OCI-LY1 (cell line): ENCODE results near the gene SYMPK.

Experiments
- H2AFZ ChIP-seq: fragments of 200-600 bp; sonication (generic), shearing (Covaris generic); 2 replicates; pipeline ENCODE4 v1.6.0; 2014; ENCODE audit warnings: antibody characterized with exemption, mild to moderate bottlenecking, low read length
- H3F3A ChIP-seq: fragments of 200-600 bp; sonication (generic), shearing (Covaris generic); 2 replicates; pipeline ENCODE4 v1.6.0; 2014; ENCODE audit warnings: mild to moderate bottlenecking, antibody characterized with exemption, low read length, moderate library complexity; ENCODE audit not compliant: insufficient read depth
- H3K27ac ChIP-seq: fragments of 200-600 bp; sonication (generic); 2 replicates; pipeline ENCODE4 v1.5.1; 2014; ENCODE audit warnings: low read length, mixed run types, mild to moderate bottlenecking, low read depth; ENCODE audit not compliant: poor library complexity, severe bottlenecking
- H3K27me3 ChIP-seq: fragments of 200-600 bp; sonication (generic); 2 replicates; pipeline ENCODE4 v1.6.0; 2014; ENCODE audit warnings: antibody characterized with exemption, mild to moderate bottlenecking, low read length, moderate library complexity; ENCODE audit not compliant: insufficient read depth
- H3K36me3 ChIP-seq: fragments of 200-600 bp; sonication (generic); 2 replicates; pipeline ENCODE4 v1.6.1; 2014; ENCODE audit warnings: mild to moderate bottlenecking, antibody characterized with exemption, low read length, moderate library complexity, mixed read lengths; ENCODE audit not compliant: insufficient read depth
- H3K4me1 ChIP-seq: fragments of 200-600 bp; sonication (generic); 2 replicates; pipeline ENCODE4 v1.5.1; 2014; ENCODE audit warnings: mild to moderate bottlenecking, low read length, moderate library complexity; ENCODE audit not compliant: insufficient read depth, severe bottlenecking
- H3K4me2 ChIP-seq: fragments of 200-600 bp; sonication (generic), shearing (Covaris generic); 2 replicates; pipeline ENCODE4 v1.6.1; 2014; ENCODE audit warnings: low read length
- H3K4me3 ChIP-seq: fragments of 200-600 bp; sonication (generic); 2 replicates; pipeline ENCODE4 v1.5.1; 2014; ENCODE audit warnings: low read length, low read depth, mild to moderate bottlenecking, mixed read lengths; ENCODE audit not compliant: poor library complexity, severe bottlenecking
- H3K79me2 ChIP-seq: fragments of 200-600 bp; shearing (Covaris generic); 2 replicates; pipeline ENCODE4 v1.6.1; 2016; ENCODE audit warnings: mixed run types, low read length, mixed read lengths; ENCODE audit not compliant: insufficient read depth
- H3K9ac ChIP-seq: fragments of 200-600 bp; sonication (generic), shearing (Covaris generic); 2 replicates; pipeline ENCODE4 v1.6.1; 2014; ENCODE audit warnings: mild to moderate bottlenecking, low read length, mixed read lengths
- H3K9me2 ChIP-seq: fragments of 200-600 bp; sonication (generic), shearing (Covaris generic); 2 replicates; pipeline ENCODE4 v1.6.1; 2014; ENCODE audit warnings: low read depth, mild to moderate bottlenecking, low read length, mixed read lengths
- H3K9me3 ChIP-seq: fragments of 200-600 bp; shearing (Covaris generic); 2 replicates; pipeline ENCODE4 v1.6.1; 2014; ENCODE audit warnings: low read length, mixed read lengths
- H4K20me1 ChIP-seq: fragments of 200-600 bp; sonication (generic), shearing (Covaris generic); 2 replicates; pipeline ENCODE4 v1.6.0; 2016; ENCODE audit warnings: mild to moderate bottlenecking, low read length; ENCODE audit not compliant: insufficient read depth
- CTCF ChIP-seq: fragments of 200-600 bp; sonication (generic), shearing (Covaris generic); IDR thresholded peaks from 2 replicates; pipeline ENCODE4 v1.5.1; 2017; ENCODE audit warnings: mild to moderate bottlenecking, antibody characterized with exemption, low read length, moderate library complexity, mixed read lengths
- EZH2 ChIP-seq: fragments of 200-600 bp; sonication (generic), shearing (Covaris generic); IDR thresholded peaks from 2 replicates; pipeline ENCODE4 v1.8.0; 2017; ENCODE audit warnings: borderline replicate concordance, mixed run types, mild to moderate bottlenecking, antibody characterized with exemption, low read length, moderate library complexity, mixed read lengths

The SYMPK gene

GRCh38 chr19:45781214-45782161, 81.5 kb downstream of the SYMPK start:
- no peak overlapping the region for H3K27ac ChIP-seq
- H2AFZ ChIP-seq = no peak overlapping the region
- no peaks in the 10 kb centered on the region for H3F3A ChIP-seq
- H3K4me2 ChIP-seq = no peak overlapping the region
- H3K4me3 ChIP-seq = no peak overlapping the region
- H3K9me3 ChIP-seq = no peaks in the 10 kb centered on the region
- no peak overlapping the region for H3K9ac ChIP-seq
- H3K79me2 ChIP-seq = no peaks in the 10 kb centered on the region
- TF ChIP-seq CTCF = no peak
- no peak for TF ChIP-seq EZH2
- peaks cover 11% of the 10 kb centered on the region; the same call in 1 of the 2 replicates for H3K36me3 ChIP-seq
- no peaks in the 10 kb centered on the region for H3K9me2 ChIP-seq
- peaks cover 10% of the 10 kb centered on the region for H3K4me1 ChIP-seq
- H4K20me1 ChIP-seq = no peaks in the 10 kb centered on the region
- no peaks in the 10 kb centered on the region for H3K27me3 ChIP-seq

- Histone ChIP-seq H3K4me3 (no peak overlapping the region), H3K27ac (no peak overlapping the region), H4K20me1 (no peaks in the 10 kb centered on the region), H3K79me2 (no peaks in the 10 kb centered on the region), H2AFZ (no peak overlapping the region), H3K36me3 (0 out of 2 replicates have a peak, but pooled peaks cover 7% of the 10 kb centered on the region), H3K4me1 (peaks cover 10% of the 10 kb centered on the region), H3K9me2 (no peaks in the 10 kb centered on the region), H3F3A (no peaks in the 10 kb centered on the region), H3K9ac (no peak overlapping the region), H3K27me3 (no peaks in the 10 kb centered on the region), H3K9me3 (no peaks in the 10 kb centered on the region), H3K4me2 (no peak overlapping the region)
- TF ChIP-seq CTCF = no peak
- TF ChIP-seq EZH2 = no peak
These were observed 82.3 kb downstream of the SYMPK start for GRCh38 chr19:45780448-45781213.

DNA sequence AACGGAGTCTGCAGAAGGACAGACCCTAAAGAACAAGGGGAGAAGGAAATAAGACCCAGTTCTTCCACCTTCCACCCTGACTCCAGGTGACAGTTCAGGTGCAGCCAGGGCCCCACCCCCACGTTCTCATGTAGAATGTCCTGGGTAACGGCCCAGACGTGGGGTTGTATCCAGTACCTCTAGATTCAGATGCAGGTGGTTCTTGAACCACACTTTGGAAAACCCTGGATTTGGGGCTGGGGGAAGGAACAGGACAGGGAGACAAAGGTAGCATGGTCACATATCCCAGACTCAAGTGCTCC, 82.8 kb downstream of the SYMPK start:
- H3K4me1 ChIP-seq = peaks cover 10% of the 10 kb centered on the region
- no peaks in the 10 kb centered on the region for H4K20me1 ChIP-seq
- no peaks in the 10 kb centered on the region for H3K27me3 ChIP-seq
- H3K4me2 ChIP-seq = no peak overlapping the region
- no peaks in the 10 kb centered on the region for H3K9me2 ChIP-seq
- no peak overlapping the region for H3K4me3 ChIP-seq
- no peaks in the 10 kb centered on the region for H3F3A ChIP-seq
- H2AFZ ChIP-seq = no peak overlapping the region
- TF ChIP-seq EZH2 = no peak
- TF ChIP-seq CTCF = no peak
- no peaks in the 10 kb centered on the region for H3K9me3 ChIP-seq
- H3K27ac ChIP-seq = no peak overlapping the region
- H3K36me3 ChIP-seq = 0 out of 2 replicates have a peak, but pooled peaks cover 4% of the 10 kb centered on the region
- H3K79me2 ChIP-seq = no peaks in the 10 kb centered on the region
- no peak overlapping the region for H3K9ac ChIP-seq
